Measurements from ENCODE around the gene AJAP1.

DNA sequence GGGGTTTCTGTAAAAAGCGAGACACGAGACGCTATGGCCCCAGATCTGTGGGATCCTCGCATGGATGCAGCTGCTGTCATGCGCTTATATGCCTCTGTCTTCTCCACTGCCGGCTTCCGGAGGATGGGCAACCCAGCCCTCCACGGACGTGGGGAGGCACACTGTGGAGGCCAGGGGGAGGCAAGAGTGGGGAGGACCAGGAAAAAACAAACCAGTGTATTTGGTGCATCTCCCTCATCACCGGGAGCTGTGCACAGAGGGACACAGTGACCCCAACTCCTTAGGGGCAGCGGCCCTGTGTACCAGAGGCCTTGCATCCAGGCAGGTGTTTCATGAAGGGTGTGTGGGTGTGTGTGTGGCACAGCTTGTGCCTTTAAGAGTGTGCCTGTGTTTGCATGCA lies 95.0 kb downstream of the AJAP1 start:
- TF ChIP-seq, protein P1, sequence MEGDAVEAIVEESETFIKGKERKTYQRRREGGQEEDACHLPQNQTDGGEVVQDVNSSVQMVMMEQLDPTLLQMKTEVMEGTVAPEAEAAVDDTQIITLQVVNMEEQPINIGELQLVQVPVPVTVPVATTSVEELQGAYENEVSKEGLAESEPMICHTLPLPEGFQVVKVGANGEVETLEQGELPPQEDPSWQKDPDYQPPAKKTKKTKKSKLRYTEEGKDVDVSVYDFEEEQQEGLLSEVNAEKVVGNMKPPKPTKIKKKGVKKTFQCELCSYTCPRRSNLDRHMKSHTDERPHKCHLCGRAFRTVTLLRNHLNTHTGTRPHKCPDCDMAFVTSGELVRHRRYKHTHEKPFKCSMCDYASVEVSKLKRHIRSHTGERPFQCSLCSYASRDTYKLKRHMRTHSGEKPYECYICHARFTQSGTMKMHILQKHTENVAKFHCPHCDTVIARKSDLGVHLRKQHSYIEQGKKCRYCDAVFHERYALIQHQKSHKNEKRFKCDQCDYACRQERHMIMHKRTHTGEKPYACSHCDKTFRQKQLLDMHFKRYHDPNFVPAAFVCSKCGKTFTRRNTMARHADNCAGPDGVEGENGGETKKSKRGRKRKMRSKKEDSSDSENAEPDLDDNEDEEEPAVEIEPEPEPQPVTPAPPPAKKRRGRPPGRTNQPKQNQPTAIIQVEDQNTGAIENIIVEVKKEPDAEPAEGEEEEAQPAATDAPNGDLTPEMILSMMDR (conservative IDR thresholded peaks at IDR 0.05 in 1 of 2, IDR thresholded peaks at IDR 0.05 in 1 of 2; ENCODE audit: low read depth in 1 of 2, low read length in 2 of 2) = no peak
- no peak for TF ChIP-seq EZH2 (IDR thresholded peaks at IDR 0.05; ENCODE audit: low read length, missing control alignments)

Data from fibroblast of lung (primary cell).